Transverse colon (tissue), 3 donors: ENCODE results near the gene MCL1.

Source experiments
- EP300 ChIP-seq: sonication (generic); formaldehyde crosslinking; IDR thresholded peaks from one replicate; pipeline ENCODE4 v1.6.1; 2017; ENCODE audit warnings: antibody characterized with exemption, low read depth
- POLR2A ChIP-seq: fragments of 450-650 bp; IDR thresholded peaks from one replicate; pipeline ENCODE4 v1.6.1; 2016; ENCODE audit warnings: antibody characterized with exemption, mild to moderate bottlenecking, moderate library complexity
- TF ChIP-seq, protein P1 (sequence below), 5 experiments: fragments of 200-600 bp in 3 of 5; fragments of 450-650 bp in 2 of 5; sonication (generic) in 3 of 5; IDR thresholded peaks; 1 replicate in 2 of 5; 2 replicates in 3 of 5; pipeline ENCODE4 v1.5.1; 2016 to 2017; ENCODE audit warnings: antibody characterized with exemption in 5 of 5, inconsistent platforms in 3 of 5, mild to moderate bottlenecking in 2 of 5, moderate library complexity in 1 of 5

- TF ChIP-seq, protein P1, sequence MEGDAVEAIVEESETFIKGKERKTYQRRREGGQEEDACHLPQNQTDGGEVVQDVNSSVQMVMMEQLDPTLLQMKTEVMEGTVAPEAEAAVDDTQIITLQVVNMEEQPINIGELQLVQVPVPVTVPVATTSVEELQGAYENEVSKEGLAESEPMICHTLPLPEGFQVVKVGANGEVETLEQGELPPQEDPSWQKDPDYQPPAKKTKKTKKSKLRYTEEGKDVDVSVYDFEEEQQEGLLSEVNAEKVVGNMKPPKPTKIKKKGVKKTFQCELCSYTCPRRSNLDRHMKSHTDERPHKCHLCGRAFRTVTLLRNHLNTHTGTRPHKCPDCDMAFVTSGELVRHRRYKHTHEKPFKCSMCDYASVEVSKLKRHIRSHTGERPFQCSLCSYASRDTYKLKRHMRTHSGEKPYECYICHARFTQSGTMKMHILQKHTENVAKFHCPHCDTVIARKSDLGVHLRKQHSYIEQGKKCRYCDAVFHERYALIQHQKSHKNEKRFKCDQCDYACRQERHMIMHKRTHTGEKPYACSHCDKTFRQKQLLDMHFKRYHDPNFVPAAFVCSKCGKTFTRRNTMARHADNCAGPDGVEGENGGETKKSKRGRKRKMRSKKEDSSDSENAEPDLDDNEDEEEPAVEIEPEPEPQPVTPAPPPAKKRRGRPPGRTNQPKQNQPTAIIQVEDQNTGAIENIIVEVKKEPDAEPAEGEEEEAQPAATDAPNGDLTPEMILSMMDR (IDR thresholded peaks at IDR 0.05) = no peak
- TF ChIP-seq POLR2A = no peak
- no peak for TF ChIP-seq EP300
These were observed 36.2 kb upstream of the MCL1 start for GRCh38 chr1:150615346-150616201.
